Inflammatory macrophage treated with lipopolysaccharide for 4 hours (primary cell): ENCODE results near the gene DNAH11.
"Not testable (repeated sequence)": the region's sequence is repeated elsewhere in the genome, so short reads cannot be mapped to it uniquely, and the experiment has no call there.

ENCODE experiments used
- DNase-seq: peaks from one replicate; pipeline ENCODE4 v3.0.0-alpha.2; 2020

Gene DNAH11

DNA sequence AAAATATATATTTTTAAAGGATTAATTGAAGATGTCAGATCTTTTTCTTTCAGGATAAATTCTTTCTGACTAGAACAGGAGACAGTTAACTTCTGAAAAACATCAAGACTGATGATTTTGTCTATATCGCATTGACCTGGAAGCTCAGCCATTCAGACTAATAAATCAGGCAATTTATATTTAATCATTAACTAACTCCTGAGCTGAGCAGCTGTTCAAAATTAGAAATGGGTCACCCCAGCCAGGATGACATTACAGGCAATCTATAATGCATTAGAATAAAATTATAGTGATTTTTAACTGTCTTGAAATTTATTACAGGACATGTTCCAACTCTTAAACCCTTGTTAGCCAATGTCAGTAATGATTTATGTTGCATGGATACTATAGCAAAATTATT lies 263.0 kb downstream of the DNAH11 start:
- DNase-seq = no peak

GRCh38 chr7:21806388-21806787 lies 263.5 kb downstream of the DNAH11 start:
- DNase-seq = no peak

DNA sequence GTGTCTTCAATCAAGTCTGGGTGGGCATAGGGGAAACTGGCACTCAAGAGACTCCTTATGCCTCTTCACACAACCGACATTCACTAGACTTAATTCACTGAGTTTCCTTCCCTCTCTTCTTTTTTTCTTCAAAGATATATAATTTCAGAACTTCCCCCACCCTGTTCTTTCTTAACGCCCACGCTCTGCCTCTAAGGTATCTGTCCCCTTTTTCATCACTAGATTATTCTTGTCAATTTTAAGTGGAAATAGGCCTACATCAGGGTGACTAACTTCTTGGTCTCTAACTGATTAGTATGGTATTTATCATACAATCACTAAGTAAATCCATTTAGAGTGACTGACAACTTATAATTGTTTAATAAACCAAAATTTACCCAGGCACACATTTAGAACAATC lies 276.2 kb downstream of the DNAH11 start:
- no peak for DNase-seq

GRCh38 chr7:21828841-21829240 lies 286.0 kb downstream of the DNAH11 start:
- no peak for DNase-seq

GRCh38 chr7:21829731-21830130 lies 286.9 kb downstream of the DNAH11 start:
- no peak for DNase-seq

DNA sequence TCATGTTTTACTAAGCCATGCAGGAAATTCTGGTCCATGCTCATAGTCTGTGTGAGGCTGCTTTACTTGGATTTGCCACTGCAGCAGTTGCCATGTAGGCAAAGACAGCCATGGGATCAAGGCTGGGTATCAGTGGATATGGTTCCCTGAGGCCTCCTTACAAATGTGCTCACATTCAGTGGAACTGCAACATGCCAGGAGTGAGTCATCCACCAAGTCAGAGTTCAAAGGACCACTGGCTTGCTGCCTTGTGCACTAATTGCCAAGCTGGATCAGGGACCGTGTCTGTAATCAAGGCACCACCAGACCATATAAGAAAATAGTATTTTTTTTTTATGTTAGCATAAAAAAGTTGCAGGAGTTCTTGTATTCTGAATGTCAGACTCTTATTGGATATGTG lies 301.9 kb downstream of the DNAH11 start:
- DNase-seq = no peak

- no peak for DNase-seq
Measured at GRCh38 chr7:21850531-21851285, 307.9 kb downstream of the DNAH11 start.

DNA sequence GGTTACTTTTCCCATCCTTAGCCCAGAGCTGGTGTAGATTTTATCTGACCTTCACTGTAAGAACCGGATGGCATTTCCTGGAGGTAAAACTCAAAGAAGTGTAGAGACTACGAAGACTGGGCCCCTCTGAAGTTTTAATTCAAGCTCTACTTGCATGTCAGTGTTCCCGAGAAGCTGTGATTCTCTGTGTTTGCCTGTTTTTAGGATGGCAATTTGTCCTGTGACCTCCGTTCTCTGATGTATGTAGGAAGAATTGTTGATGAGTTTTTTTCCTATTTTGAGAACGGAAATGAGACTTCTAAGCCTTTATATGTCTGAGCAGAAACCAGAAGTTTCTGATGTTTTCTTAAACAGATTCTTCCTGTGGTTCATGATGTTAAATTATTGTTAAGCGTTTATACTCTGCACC lies 308.7 kb downstream of the DNAH11 start:
- no peak for DNase-seq

- DNase-seq = not testable (repeated sequence)
Measured at GRCh38 chr7:21865631-21866204, 322.9 kb downstream of the DNAH11 start.

DNA sequence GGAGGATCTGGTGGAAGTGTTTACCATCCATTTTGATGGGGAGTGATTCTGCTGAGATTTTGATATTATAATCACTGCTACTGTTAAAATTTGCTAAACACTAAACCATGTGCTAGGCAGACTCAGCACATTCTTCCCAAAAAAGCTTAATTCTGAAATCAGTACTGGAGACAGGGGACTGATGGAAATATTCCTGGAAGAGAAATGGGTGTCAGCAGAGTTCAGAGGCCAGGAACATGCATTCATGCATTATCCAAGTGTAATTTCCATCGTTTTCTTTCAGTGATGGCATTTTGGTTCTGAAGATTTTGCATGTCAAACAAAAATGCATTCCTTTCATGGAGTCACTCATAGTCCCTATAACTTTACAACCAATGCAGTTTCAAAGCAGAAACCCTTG lies 323.9 kb downstream of the DNAH11 start:
- DNase-seq = no peak

DNA sequence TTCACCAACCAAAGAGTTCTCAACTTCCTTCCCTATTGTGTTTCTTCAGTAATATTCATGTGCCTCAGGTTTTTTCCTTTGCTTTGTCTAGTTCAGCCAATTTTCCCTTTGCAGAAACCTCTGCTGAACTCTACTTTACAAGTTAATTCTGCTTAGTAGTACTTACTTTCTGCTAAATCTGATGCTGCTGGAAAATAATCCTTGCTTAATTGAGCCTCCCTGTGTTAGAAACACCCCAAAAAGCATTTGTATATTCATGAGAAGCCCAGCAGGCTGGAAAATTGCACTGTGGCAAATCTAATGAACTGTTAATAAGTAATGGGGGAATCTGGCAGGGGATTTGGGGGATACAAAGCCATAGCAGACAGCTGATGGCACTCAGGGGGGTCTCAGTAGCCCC lies 324.4 kb downstream of the DNAH11 start:
- DNase-seq = no peak

DNA sequence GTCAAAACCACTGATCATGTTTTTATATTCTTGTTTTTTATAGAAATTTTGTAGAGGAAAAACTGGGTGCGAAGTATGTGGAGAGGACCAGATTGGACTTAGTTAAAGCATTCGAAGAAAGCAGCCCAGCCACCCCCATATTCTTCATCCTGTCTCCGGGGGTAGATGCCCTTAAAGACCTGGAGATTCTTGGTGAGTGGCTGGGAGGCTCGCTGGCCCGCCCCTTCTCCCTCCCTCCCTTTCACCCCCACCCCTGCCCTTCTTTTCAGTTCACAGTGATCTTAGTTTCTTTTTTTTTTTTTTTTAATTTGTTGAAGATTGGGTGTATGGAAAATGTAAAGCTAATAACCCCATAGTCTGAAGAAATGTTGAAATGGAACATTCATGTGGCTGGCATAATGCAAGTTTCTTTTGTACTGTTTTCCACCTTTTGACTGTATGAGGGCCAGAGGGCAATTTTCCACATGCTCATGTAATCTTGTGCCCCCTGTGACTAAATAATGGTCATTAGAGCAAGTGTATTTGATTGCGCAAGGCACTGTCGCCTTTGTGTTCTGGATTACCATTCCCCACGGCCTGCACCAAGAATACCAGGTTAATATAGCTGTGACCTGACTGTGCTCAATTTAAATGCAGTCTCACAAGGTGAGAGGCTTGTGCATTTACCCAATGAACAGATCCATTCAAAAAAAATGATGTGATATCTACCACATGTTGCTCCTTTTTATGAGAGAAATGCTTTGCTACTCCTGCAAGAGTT lies 325.2 kb downstream of the DNAH11 start:
- no peak for DNase-seq

DNA sequence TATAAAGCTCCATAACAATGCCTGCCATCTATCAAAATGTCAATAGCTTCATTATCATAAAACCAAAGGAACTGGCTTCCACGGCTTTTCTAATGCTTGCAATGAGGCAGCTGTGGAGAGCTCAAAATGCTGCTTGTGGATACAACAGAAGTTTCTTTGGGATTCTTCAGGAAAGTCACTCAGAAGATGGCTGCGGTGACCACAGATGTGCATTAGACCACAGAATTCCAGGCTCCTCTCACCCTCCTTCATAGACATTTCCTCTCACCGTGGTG lies 325.7 kb downstream of the DNAH11 start:
- no peak for DNase-seq

DNA sequence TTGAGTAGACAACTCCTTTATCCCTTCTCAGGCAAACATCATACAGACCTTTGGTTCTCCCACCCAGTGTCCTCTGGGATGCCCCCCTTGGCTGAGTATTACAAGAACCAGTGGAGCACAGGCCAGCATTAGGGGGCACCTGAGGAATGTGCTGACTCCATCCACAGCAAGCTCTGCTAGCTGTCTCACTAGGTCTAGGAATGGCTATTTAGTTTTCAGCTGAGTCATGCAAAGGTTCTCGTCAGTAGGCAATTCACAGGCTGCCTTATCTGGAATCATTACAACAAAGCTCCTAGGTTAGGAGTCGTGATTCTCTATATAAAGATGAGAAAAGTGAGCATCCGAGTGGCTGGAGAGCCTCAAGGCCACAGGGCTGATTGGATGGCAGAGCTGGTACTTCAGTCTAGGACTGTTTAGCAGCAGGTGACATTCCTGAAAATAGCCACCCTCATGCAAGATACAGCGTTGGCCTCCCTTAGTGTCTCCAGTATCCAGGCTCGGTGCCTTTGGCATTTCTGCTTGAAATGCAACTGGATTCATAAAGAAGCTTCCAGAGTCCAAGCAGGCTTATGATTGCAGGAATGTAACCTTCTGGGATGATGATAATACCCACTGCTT lies 327.1 kb downstream of the DNAH11 start:
- DNase-seq = no peak

- DNase-seq = no peak
Measured at GRCh38 chr7:21883069-21883468, 340.2 kb downstream of the DNAH11 start.

- DNase-seq = not testable (repeated sequence)
Measured at GRCh38 chr7:21883501-21883900, 340.7 kb downstream of the DNAH11 start.

DNA sequence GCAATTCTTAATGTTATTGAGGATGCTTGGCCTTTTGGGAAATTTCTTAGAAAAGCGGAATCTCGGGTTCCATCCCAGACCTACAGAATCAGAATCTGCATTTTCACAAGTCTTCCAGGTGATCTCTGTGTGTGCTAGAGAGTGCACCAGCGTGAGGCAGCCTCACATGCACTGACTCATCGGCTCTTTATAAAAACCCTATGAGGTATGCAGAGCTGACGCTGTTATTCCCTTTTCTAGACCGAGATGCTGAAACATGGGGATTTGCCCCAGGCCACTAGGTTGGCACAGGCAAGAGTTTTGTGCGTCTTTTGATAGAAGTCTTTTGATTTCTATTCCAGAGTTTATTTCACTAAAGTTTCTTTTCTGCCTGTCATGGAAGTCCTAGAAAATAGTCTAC lies 341.7 kb downstream of the DNAH11 start:
- no peak for DNase-seq

GRCh38 chr7:21886396-21886795 lies 343.6 kb downstream of the DNAH11 start:
- DNase-seq = no peak

GRCh38 chr7:21887353-21887752 lies 344.5 kb downstream of the DNAH11 start:
- no peak for DNase-seq

DNA sequence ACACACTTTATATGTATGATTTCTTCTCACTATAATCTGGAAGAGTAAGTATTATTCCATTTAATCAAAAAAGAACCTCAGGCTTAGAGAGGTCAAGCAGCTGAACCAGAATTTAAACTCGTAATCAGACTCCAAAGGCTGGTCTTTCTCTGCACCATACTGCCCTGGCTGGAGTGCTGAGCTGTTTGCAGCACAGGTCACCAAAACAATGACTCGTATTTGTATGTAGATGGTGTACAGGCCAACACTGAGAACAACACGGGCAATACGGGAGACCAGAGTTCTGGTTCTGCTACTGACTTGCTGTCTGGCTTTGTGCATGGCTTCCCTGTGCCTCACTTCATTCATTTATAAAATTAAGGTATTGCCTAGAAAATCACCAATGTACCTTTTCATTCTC lies 344.9 kb downstream of the DNAH11 start:
- no peak for DNase-seq

- no peak for DNase-seq
Measured at GRCh38 chr7:21891291-21891690, 348.5 kb downstream of the DNAH11 start.

- no peak for DNase-seq
Measured at GRCh38 chr7:21893401-21893800, 350.6 kb downstream of the DNAH11 start.

DNA sequence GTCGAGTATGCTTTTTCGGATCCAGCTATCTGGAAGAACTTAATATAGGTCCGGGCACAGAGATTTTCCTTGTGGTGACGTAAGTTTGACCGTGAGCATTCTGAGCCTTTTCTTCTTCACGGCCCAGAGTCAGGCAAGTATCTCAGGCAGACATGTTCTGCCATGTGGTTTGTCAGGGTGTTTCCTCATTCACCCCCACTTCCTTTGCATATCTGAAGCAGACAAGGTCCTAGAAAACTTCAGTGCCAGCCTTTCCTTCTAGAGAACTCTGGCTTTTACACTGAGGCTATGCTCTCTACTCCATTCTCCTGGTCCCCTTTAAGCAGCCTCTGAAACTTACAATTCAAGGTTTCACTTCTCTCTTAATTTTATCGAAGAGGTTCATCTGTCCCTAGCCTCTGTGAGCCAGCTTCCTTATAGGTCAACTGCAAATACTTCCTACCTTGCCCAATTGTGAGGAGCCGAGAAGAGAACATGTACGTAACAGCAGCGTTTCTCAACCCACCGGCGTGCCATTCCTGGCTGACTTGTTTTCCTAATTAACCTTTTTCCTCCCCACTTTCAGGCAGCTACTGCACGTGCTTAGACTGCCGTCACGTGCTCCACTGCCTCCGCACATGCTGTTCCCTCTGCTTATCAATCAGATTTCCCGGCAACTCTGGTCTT lies 355.6 kb downstream of the DNAH11 start:
- DNase-seq = peak; percentile 80
